Pancreas (tissue), 10 donors: Measurements from ENCODE around the gene ZNF26. TPM values are rescaled to one million over a fixed set of nuclear protein-coding genes. Genes with fewer than 3 reads are reported as not detected.

Experiments used
- ATAC-seq, 4 donors: fragments of 200-7000 bp; cut with Tn5 transposase; one replicate each; pipeline versions ENCODE4 v1.8.0 to v1.9.1; 2020; ENCODE audit warnings: mild to moderate bottlenecking in 4 of 4, moderate library complexity in 4 of 4
- DNase-seq, 6 donors: peaks; one replicate each; pipeline ENCODE4 v3.0.0-alpha.2; 2020
- FAIRE-seq: peaks from 2 replicates; lab custom pipeline; 2012; peaks lifted over from hg19 to GRCh38; lab: Jason Lieb, UNC
- H3K27ac ChIP-seq, 4 donors: fragments of 200-600 bp; sonication (generic); 1 replicate in 3 of 4; 2 replicates in 1 of 4; pipeline versions ENCODE4 v1.5.0 to v1.8.0; 2020
- H3K27me3 ChIP-seq, 4 donors: fragments of 200-600 bp; one replicate each; pipeline ENCODE4 v1.8.0; 2021
- H3K36me3 ChIP-seq, 3 donors: fragments of 200-600 bp; sonication (generic) in 1 of 3; one replicate each; pipeline versions ENCODE4 v1.5.0 to v1.8.0; 2020 to 2021
- H3K4me1 ChIP-seq, 3 donors: fragments of 200-600 bp; one replicate each; pipeline ENCODE4 v1.8.0; 2021
- H3K4me3 ChIP-seq, 4 donors: fragments of 200-600 bp; sonication (generic) in 2 of 4; one replicate each; pipeline versions ENCODE4 v1.5.0 to v1.8.0; 2020 to 2021
- H3K9me3 ChIP-seq, 4 donors: fragments of 200-600 bp; one replicate each; pipeline ENCODE4 v1.8.0; 2021
- CTCF ChIP-seq, 4 donors: fragments of 200-600 bp; sonication (generic) in 3 of 4; IDR thresholded peaks; one replicate each; pipeline versions ENCODE4 v1.5.0 to v1.8.0; 2021; ENCODE audit warnings: antibody characterized with exemption in 4 of 4
- WGBS, 2 donors: extraction: QIAGEN DNeasy Blood & Tissue Kit; methylation state at CpG; one replicate each; pipeline ENCODE4 v1.1.7; 2013; 5-methylcytosine and 5-hydroxymethylcytosine counted together
- intact Hi-C, 3 donors: fragments of 100-400 bp; cut with DNase I; formaldehyde crosslinking; loops; one replicate each; pipeline versions ENCODE4 v1.11.1 to v1.14.2; 2022
- polyA plus RNA-seq, 2 donors: library from polyadenylated mRNA; stranded (reverse); fragments of 200-250 nt; gene quantifications; one replicate each; pipeline ENCODE4 v1.2.3, GENCODE V29; 2013
- total RNA-seq, 6 donors: library from RNA; stranded (reverse); fragmentation: NEBNext Ultra II Directional in 4 of 6; extraction: Animal tissue kit (Norgen Biotek cat#: 25700) in 4 of 6; gene quantifications; one replicate each; pipeline versions ENCODE4 v1.2.1 to v1.2.4, GENCODE V29; 2021 to 2023
- donor health status: healthy with polysubstance abuse.
- donor health status: DM: no; HTN: no; CAD: no; lungs with moderate emphysema.
- donor health status: DM: no; HTN: no; CAD: no.
- donor health status: control.
- donor health status: control.
- donor health status: Bipolar disorder and iron deficiency.
- donor health status: DM: yes; HTN: yes; CAD: no.
- donor health status: DM: no; HTN: no; CAD: no.
- donor health status: DM: no; HTN: no; CAD: no.
- donor health status: DM: yes; HTN: yes; CAD: no.

Gene ZNF26
- total and polyA plus RNA-seq, 8 donors: 4.8 to 7.9 (median 6.0) TPM

GRCh38 chr12:132952371-132953162 is 33.6 kb upstream of the ZNF26 start:
- Histone ChIP-seq H3K36me3 (peaks cover 0 to 6% (median 0%) of the 10 kb centered on the region in 3 donors), H3K27ac (no peak overlapping the region), H3K4me3 (no peak overlapping the region), H3K27me3 (no peaks in the 10 kb centered on the region), H3K4me1 (peaks cover 0 to 3% (median 0%) of the 10 kb centered on the region in 3 donors), H3K9me3 (no peaks in the 10 kb centered on the region)
- WGBS, 2 donors: 97 to 98% methylated on average over 18 of the region's 18 CpGs
- TF ChIP-seq CTCF (IDR thresholded peaks at IDR 0.05): no peak
- intact Hi-C loops: no loop called here
- no peak for ATAC-seq
- no peak for FAIRE-seq
- DNase-seq: no peak

- no peak for ATAC-seq
- no peak for TF ChIP-seq CTCF (IDR thresholded peaks at IDR 0.05)
Measured at GRCh38 chr12:132953163-132953425, 33.1 kb upstream of the ZNF26 start.

GRCh38 chr12:132953771-132954170 is 32.4 kb upstream of the ZNF26 start:
- TF ChIP-seq CTCF (IDR thresholded peaks at IDR 0.05): no peak
- Histone ChIP-seq H3K4me1 (peaks cover 0 to 3% (median 0%) of the 10 kb centered on the region in 3 donors), H3K27ac (no peak overlapping the region), H3K9me3 (no peaks in the 10 kb centered on the region), H3K27me3 (no peaks in the 10 kb centered on the region), H3K4me3 (no peak overlapping the region), H3K36me3 (peaks cover 0 to 6% (median 0%) of the 10 kb centered on the region in 3 donors)
- no peak for FAIRE-seq
- 98 to 99% methylated on average over 7 of the region's 7 CpGs for WGBS, 2 donors
- no peak for DNase-seq
- intact Hi-C loops: no loop called here
- ATAC-seq: no peak

More at GRCh38 chr12:132953163-132953425, 33.1 kb upstream of the ZNF26 start:
- H3K9me3 ChIP-seq: no peaks in the 10 kb centered on the region
- H3K4me3 ChIP-seq: no peak overlapping the region
- WGBS, 2 donors: 100% methylated on average over 2 of the region's 2 CpGs
- no peaks in the 10 kb centered on the region for H3K27me3 ChIP-seq
- DNase-seq (no peak), FAIRE-seq (no peak)
- intact Hi-C loops: no loop called here
- no peak overlapping the region for H3K27ac ChIP-seq
- peaks cover 0 to 3% (median 0%) of the 10 kb centered on the region in 3 donors for H3K4me1 ChIP-seq
- H3K36me3 ChIP-seq: peaks cover 0 to 6% (median 0%) of the 10 kb centered on the region in 3 donors

- FAIRE-seq (no peak), DNase-seq (no peak), ATAC-seq (no peak)
- no peak for TF ChIP-seq CTCF (IDR thresholded peaks at IDR 0.05)
- 92 to 93% methylated on average over 13 to 14 of the region's 14 CpGs for WGBS, 2 donors
- Histone ChIP-seq H3K36me3 (peaks cover 0 to 3% (median 0%) of the 10 kb centered on the region in 3 donors), H3K27me3 (no peaks in the 10 kb centered on the region), H3K4me3 (peak overlapping the region in 2 of 4 donors; percentile 78 to 88), H3K9me3 (no peaks in the 10 kb centered on the region), H3K4me1 (peaks cover 0 to 3% (median 0%) of the 10 kb centered on the region in 3 donors), H3K27ac (peak overlapping the region in 2 of 4 donors; percentile 74 to 83)
- intact Hi-C loops: no loop called here
Measured at GRCh38 chr12:132954471-132955048, 31.6 kb upstream of the ZNF26 start.
